Heart right ventricle (tissue), 16 donors: ENCODE results near the gene MSMB. TPM values are rescaled to one million over a fixed set of nuclear protein-coding genes. Genes with fewer than 3 reads are reported as not detected.

Experiments used
- ATAC-seq, 8 donors: fragments of 200-7000 bp; cut with Tn5 transposase; one replicate each; pipeline ENCODE4 v1.9.1; 2020; ENCODE audit warnings: mild to moderate bottlenecking in 8 of 8, moderate library complexity in 8 of 8, moderate number of reproducible peaks in 1 of 8
- DNase-seq, 2 donors: peaks; one replicate each; pipeline ENCODE4 v3.0.0-alpha.2; 2020
- H3K27ac ChIP-seq, 10 donors: fragments of 200-600 bp; sonication (generic) in 2 of 10; one replicate each; pipeline versions ENCODE4 v1.5.0 to v1.8.0; 2020 to 2022; ENCODE audit warnings: mild to moderate bottlenecking in 3 of 10
- H3K27me3 ChIP-seq, 7 donors: fragments of 200-600 bp; one replicate each; pipeline ENCODE4 v1.8.0; 2021 to 2022; ENCODE audit warnings: mild to moderate bottlenecking in 2 of 7
- H3K36me3 ChIP-seq, 9 donors: fragments of 200-600 bp; sonication (generic) in 1 of 9; one replicate each; pipeline versions ENCODE4 v1.5.0 to v1.8.0; 2020 to 2022; ENCODE audit warnings: mild to moderate bottlenecking in 2 of 9
- H3K4me1 ChIP-seq, 9 donors: fragments of 200-600 bp; sonication (generic) in 1 of 9; one replicate each; pipeline versions ENCODE4 v1.5.0 to v1.8.0; 2020 to 2022; ENCODE audit warnings: mild to moderate bottlenecking in 4 of 9
- H3K4me3 ChIP-seq, 10 donors: fragments of 200-600 bp; sonication (generic) in 2 of 10; one replicate each; pipeline versions ENCODE4 v1.5.0 to v1.8.0; 2020 to 2022; ENCODE audit warnings: mild to moderate bottlenecking in 7 of 10, moderate library complexity in 2 of 10
- H3K9me3 ChIP-seq, 11 donors: fragments of 200-600 bp in 10 of 11; sonication (generic) in 2 of 11; one replicate each; pipeline versions ENCODE4 v1.5.0 to v1.8.0; 2013 to 2022; ENCODE audit warnings: mild to moderate bottlenecking in 2 of 11, control low read depth in 1 of 11, moderate library complexity in 1 of 11
- WGBS, 2 donors: extraction: QIAGEN DNeasy Blood & Tissue Kit; methylation state at CpG; one replicate each; pipeline ENCODE4 v1.1.7; 2013; ENCODE audit warnings: inconsistent platforms in 1 of 2; 5-methylcytosine and 5-hydroxymethylcytosine counted together
- intact Hi-C, 10 donors: fragments of 100-400 bp; cut with DNase I; formaldehyde crosslinking; loops; one replicate each; pipeline versions ENCODE4 v1.11.1 to v1.14.2; 2022
- polyA plus RNA-seq, 2 donors: library from polyadenylated mRNA; stranded (reverse); fragments of 200-250 nt; gene quantifications; one replicate each; pipeline ENCODE4 v1.2.3, GENCODE V29; 2013
- total RNA-seq, 10 donors: library from RNA; stranded (reverse); fragmentation: NEBNext Ultra II Directional in 3 of 10; extraction: Animal tissue kit (Norgen Biotek cat#: 25700) in 3 of 10; gene quantifications; one replicate each; pipeline versions ENCODE4 v1.2.1 to v1.2.4, GENCODE V29; 2021 to 2023
- TF ChIP-seq, protein P1 (sequence below), 9 donors: fragments of 200-600 bp; sonication (generic) in 2 of 9; IDR thresholded peaks; one replicate each; pipeline versions ENCODE4 v1.5.0 to v1.8.0; 2021 to 2022; ENCODE audit warnings: antibody characterized with exemption in 9 of 9, mild to moderate bottlenecking in 5 of 9, moderate library complexity in 1 of 9
- donor health status: Arrhythmogenic right ventricular cardiomyopathy.
- donor health status: ischemic (EF 13 %, LVEDD 7.1; RV severe dilation, severe dysfunction).
- donor health status: healthy with polysubstance abuse.
- donor health status: DM: no; HTN: yes; CAD: no.
- donor health status: DM: no; HTN: no; CAD: no.
- donor health status: ischemic (EF 25% LVEDD 6.9; RV normal size, moderate dysfunction).
- donor health status: ischemic (EF 25% LVEDD 5.7; RV mildly dilated, moderate dysfunction).
- donor health status: healthy.
- donor health status: DM: yes; HTN: yes; CAD: no.
- donor health status: Ischemic cardiomyopathy.
- donor health status: ischemic (EF 35%, LVEDD 5.7; RV mildly dilated, moderate dysfunction).
- donor health status: nonischemic (EF 11% LVEDD 7.7; RV severe dilation, severe dysfunction).
- donor health status: DM: yes; HTN: yes; CAD: no.
- donor health status: PGD.
- donor health status: ischemic (EF 29% LVEDD 5.4; RV normal size, mild dysfunction).
- donor health status: nonischemic (EF 23%, LVEDD 6.1; RV moderate dilation, normal function).

MSMB gene
- total and polyA plus RNA-seq, 12 donors = not detected

GRCh38 chr10:46014683-46015405 lies 31.2 kb downstream of the MSMB start:
- Histone ChIP-seq H3K27ac (no peak overlapping the region), H3K4me3 (no peak overlapping the region), H3K27me3 (no peaks in the 10 kb centered on the region), H3K9me3 (no peaks in the 10 kb centered on the region), H3K36me3 (peaks cover 0 to 78% (median 39%) of the 10 kb centered on the region in 9 donors), H3K4me1 (peaks cover 0 to 56% (median 39%) of the 10 kb centered on the region in 9 donors)
- intact Hi-C loops = no loop called here
- no peak for ATAC-seq
- WGBS, 2 donors = 89 to 95% methylated on average over 5 of the region's 5 CpGs
- TF ChIP-seq, protein P1, sequence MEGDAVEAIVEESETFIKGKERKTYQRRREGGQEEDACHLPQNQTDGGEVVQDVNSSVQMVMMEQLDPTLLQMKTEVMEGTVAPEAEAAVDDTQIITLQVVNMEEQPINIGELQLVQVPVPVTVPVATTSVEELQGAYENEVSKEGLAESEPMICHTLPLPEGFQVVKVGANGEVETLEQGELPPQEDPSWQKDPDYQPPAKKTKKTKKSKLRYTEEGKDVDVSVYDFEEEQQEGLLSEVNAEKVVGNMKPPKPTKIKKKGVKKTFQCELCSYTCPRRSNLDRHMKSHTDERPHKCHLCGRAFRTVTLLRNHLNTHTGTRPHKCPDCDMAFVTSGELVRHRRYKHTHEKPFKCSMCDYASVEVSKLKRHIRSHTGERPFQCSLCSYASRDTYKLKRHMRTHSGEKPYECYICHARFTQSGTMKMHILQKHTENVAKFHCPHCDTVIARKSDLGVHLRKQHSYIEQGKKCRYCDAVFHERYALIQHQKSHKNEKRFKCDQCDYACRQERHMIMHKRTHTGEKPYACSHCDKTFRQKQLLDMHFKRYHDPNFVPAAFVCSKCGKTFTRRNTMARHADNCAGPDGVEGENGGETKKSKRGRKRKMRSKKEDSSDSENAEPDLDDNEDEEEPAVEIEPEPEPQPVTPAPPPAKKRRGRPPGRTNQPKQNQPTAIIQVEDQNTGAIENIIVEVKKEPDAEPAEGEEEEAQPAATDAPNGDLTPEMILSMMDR (IDR thresholded peaks at IDR 0.05) = no peak
- DNase-seq = no peak

DNA sequence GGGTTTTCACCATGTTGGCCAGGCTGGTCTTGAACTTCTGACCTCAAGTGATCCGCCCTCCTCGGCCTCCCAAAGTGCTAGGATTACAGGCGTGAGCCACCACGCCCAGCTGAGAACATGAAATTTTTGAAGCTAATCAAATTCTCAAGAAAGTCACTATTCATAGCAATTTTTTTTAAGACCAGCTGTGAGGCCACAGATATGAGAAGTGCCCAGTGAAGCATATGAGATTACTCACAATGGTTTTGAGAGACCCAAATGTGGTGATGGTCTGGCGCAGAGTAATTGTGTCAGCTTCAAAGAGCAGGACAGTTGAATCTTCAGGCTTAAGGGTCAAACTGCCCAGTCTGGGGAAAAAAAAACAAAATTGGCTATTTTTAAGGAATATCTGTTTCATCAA lies 31.9 kb downstream of the MSMB start:
- WGBS, 2 donors = 94 to 96% methylated on average over 5 of the region's 5 CpGs
- ATAC-seq (no peak), DNase-seq (no peak)
- peaks cover 0 to 85% (median 45%) of the 10 kb centered on the region in 9 donors for H3K36me3 ChIP-seq
- no peak overlapping the region for H3K27ac ChIP-seq
- no peak overlapping the region for H3K4me3 ChIP-seq
- TF ChIP-seq, protein P1 (IDR thresholded peaks at IDR 0.05) = no peak
- H3K27me3 ChIP-seq = no peaks in the 10 kb centered on the region
- intact Hi-C loops = no loop called here
- peaks cover 0 to 55% (median 33%) of the 10 kb centered on the region in 9 donors for H3K4me1 ChIP-seq
- H3K9me3 ChIP-seq = no peaks in the 10 kb centered on the region

- H3K9me3 ChIP-seq = no peaks in the 10 kb centered on the region
- H3K4me3 ChIP-seq = no peak overlapping the region
- intact Hi-C loops = no loop called here
- H3K27ac ChIP-seq = no peak overlapping the region
- DNase-seq (no peak), ATAC-seq (no peak)
- H3K4me1 ChIP-seq = peaks cover 0 to 51% (median 19%) of the 10 kb centered on the region in 9 donors
- no peaks in the 10 kb centered on the region for H3K27me3 ChIP-seq
- TF ChIP-seq, protein P1 (IDR thresholded peaks at IDR 0.05) = no peak
- H3K36me3 ChIP-seq = peaks cover 0 to 98% (median 58%) of the 10 kb centered on the region in 9 donors
- 84 to 91% methylated on average over 3 of the region's 3 CpGs for WGBS, 2 donors
Observed at GRCh38 chr10:46012746-46013145, 33.3 kb downstream of the MSMB start.

DNA sequence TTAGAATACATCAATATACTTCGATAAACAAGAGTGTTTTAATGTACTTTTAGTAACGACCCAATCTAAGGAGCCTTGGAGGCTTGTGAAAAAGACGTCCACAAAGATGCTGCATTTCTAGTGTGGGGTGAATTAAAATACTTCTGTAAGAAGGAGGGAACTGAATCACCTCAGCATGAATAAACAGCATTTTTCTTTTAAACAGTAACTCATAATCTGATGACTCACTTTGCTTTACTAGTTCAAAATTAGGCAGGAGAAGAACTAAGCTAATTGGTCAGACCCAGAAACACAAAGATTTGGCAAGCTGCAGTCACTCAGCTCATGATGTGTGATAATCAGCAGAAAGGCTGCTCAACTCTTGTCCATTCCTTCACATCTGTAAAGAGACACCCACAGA lies 39.9 kb downstream of the MSMB start:
- DNase-seq (no peak), ATAC-seq (no peak)
- intact Hi-C loops = no loop called here
- Histone ChIP-seq H3K36me3 (peaks cover 0 to 100% (median 70%) of the 10 kb centered on the region in 9 donors), H3K9me3 (no peaks in the 10 kb centered on the region), H3K27ac (no peak overlapping the region), H3K27me3 (no peaks in the 10 kb centered on the region), H3K4me3 (no peak overlapping the region), H3K4me1 (peaks cover 0 to 20% (median 0%) of the 10 kb centered on the region in 9 donors)
- TF ChIP-seq, protein P1 (IDR thresholded peaks at IDR 0.05) = no peak
- WGBS, 2 donors = 73 to 85% methylated on average over 3 of the region's 3 CpGs
